K562 (cell line): Measurements from ENCODE around the gene SPATA33. TPM values are rescaled to one million over a fixed set of nuclear protein-coding genes. Genes with fewer than 3 reads are reported as not detected.

Experiments used
- ATAC-seq: fragments of 200-7000 bp; cut with Tn5 transposase; 3 replicates; pipeline ENCODE4 v1.9.1; 2020; ENCODE audit warnings: moderate library complexity
- BruUV-seq: library from RNA; stranded (reverse); fragments of 400-500 nt; replicated peaks from 2 replicates; lab custom pipeline; 2021; lab: Mats Ljungman, UMichigan
- CTCF ChIA-PET: fragments of 300-600 bp; formaldehyde crosslinking; extraction: SDS; loops from one replicate; lab custom pipeline; 2021; ENCODE audit warnings: low intra/inter-chr PET ratio; lab: Yijun Ruan, JAX
- POLR2A ChIA-PET: fragments of 300-600, 350-650 bp; sonication (Branson Sonifier 250); formaldehyde crosslinking; extraction: SDS; loops from one replicate; lab custom pipeline; 2021; ENCODE audit warnings: antibody characterized with exemption, inconsistent platforms; lab: Yijun Ruan, JAX
- DNase-seq, 4 experiments: peaks; one replicate each; pipeline versions ENCODE4 v3.0.0 to v3.0.0-alpha.2; 2011 to 2018; ENCODE audit warnings: low spot score in 3 of 4, mixed read lengths in 3 of 4; ENCODE audit errors: extremely low read depth in 1 of 4
- FAIRE-seq: peaks from 2 replicates; lab custom pipeline; 2011; peaks lifted over from hg19 to GRCh38; lab: Jason Lieb, UNC
- H2AFZ ChIP-seq: 2 replicates; pipeline ENCODE4 v1.6.0; 2011; ENCODE audit warnings: low read depth, low read length, control low read depth, inconsistent platforms
- H3K27ac ChIP-seq: fragments of 200-600 bp; 3 replicates; pipeline ENCODE4 v1.8.0; 2011; ENCODE audit warnings: low read depth, mild to moderate bottlenecking, control low read depth, inconsistent platforms, low read length, moderate library complexity, mixed read lengths; ENCODE audit errors: extremely low read depth
- H3K27me3 ChIP-seq, 2 experiments: fragments of 300-600 bp in 1 of 2; 2 replicates in 1 of 2; 3 replicates in 1 of 2; pipeline versions ENCODE4 v1.6.0 to v1.8.0; 2011; ENCODE audit warnings: inconsistent platforms in 2 of 2, low read length in 2 of 2, mild to moderate bottlenecking in 1 of 2, mixed read lengths in 1 of 2, moderate library complexity in 1 of 2; ENCODE audit not compliant: control insufficient read depth in 2 of 2, insufficient read depth in 2 of 2
- H3K36me3 ChIP-seq: fragments of 300-600 bp; 3 replicates; pipeline ENCODE4 v1.8.0; 2011; ENCODE audit warnings: mild to moderate bottlenecking, low read length, inconsistent platforms; ENCODE audit not compliant: control insufficient read depth, insufficient read depth
- H3K4me1 ChIP-seq, 2 experiments: fragments of 200-600 bp in 1 of 2; replicated peaks in 1 of 2; 2 replicates in 1 of 2; 3 replicates in 1 of 2; pipeline versions ENCODE4 v1.5.1 to v1.8.0; 2011; ENCODE audit warnings: inconsistent platforms in 2 of 2, low read length in 2 of 2, mild to moderate bottlenecking in 1 of 2, mixed read lengths in 1 of 2, moderate library complexity in 1 of 2; ENCODE audit not compliant: control insufficient read depth in 2 of 2, insufficient read depth in 2 of 2
- H3K4me2 ChIP-seq: 2 replicates; pipeline ENCODE4 v1.6.1; 2011; ENCODE audit warnings: low read length, control low read depth, inconsistent platforms, mixed read lengths; ENCODE audit not compliant: insufficient read depth
- H3K4me3 ChIP-seq: fragments of 200-600 bp; sonication (generic), shearing (Covaris generic); 2 replicates; pipeline ENCODE4 v1.5.1; 2016; ENCODE audit warnings: control low read depth, inconsistent platforms
- H3K79me2 ChIP-seq: fragments of 200-600 bp; 3 replicates; pipeline ENCODE4 v1.8.0; 2011; ENCODE audit warnings: low read length, inconsistent platforms; ENCODE audit not compliant: control insufficient read depth, insufficient read depth
- H3K9ac ChIP-seq, 2 experiments: 2 replicates each; pipeline versions ENCODE4 v1.6.0 to v1.6.1; 2011; ENCODE audit warnings: low read depth in 2 of 2, low read length in 2 of 2, control low read depth in 1 of 2, inconsistent platforms in 1 of 2, mild to moderate bottlenecking in 1 of 2, mixed read lengths in 1 of 2; ENCODE audit not compliant: insufficient read depth in 1 of 2
- H3K9me1 ChIP-seq: one replicate; pipeline ENCODE4 v1.6.0; 2011; ENCODE audit warnings: inconsistent platforms, mild to moderate bottlenecking, low read length, moderate library complexity; ENCODE audit not compliant: control insufficient read depth, insufficient read depth
- H3K9me3 ChIP-seq: replicated peaks from 2 replicates; pipeline ENCODE4 v1.5.1; 2011; ENCODE audit warnings: low read depth, low read length, inconsistent platforms; ENCODE audit not compliant: control insufficient read depth, insufficient read depth
- H4K20me1 ChIP-seq: replicated peaks from 2 replicates; pipeline ENCODE4 v1.6.1; 2011; ENCODE audit warnings: low read length, inconsistent platforms, mixed read lengths; ENCODE audit not compliant: control insufficient read depth, insufficient read depth
- CBFA2T2 ChIP-seq: fragments of 450-650 bp; conservative IDR thresholded peaks from 2 replicates; pipeline ENCODE4 v1.6.1; 2017; ENCODE audit warnings: mild to moderate bottlenecking
- CREB5 ChIP-seq: fragments of 250-450 bp; sonication (Bioruptor Pico); IDR thresholded peaks from 2 replicates; pipeline ENCODE4 v1.5.0; 2020; ENCODE audit warnings: mild to moderate bottlenecking
- EP300 ChIP-seq: IDR thresholded peaks from 2 replicates; pipeline ENCODE4 v1.6.1; 2012; ENCODE audit warnings: low read length, improper control_type of control experiment
- ETS1 ChIP-seq: conservative IDR thresholded peaks from 2 replicates; pipeline ENCODE4 v1.6.1; 2011; ENCODE audit warnings: low read depth, mild to moderate bottlenecking, low read length; ENCODE audit not compliant: control insufficient read depth
- HMG20B ChIP-seq: fragments of 250-450 bp; sonication (Bioruptor Pico); IDR thresholded peaks from 2 replicates; pipeline ENCODE4 v1.5.0; 2021; ENCODE audit warnings: mild to moderate bottlenecking
- MTA2 ChIP-seq: fragments of 450-650 bp; IDR thresholded peaks from 2 replicates; pipeline ENCODE4 v1.6.1; 2016; ENCODE audit warnings: low read depth
- PML ChIP-seq: IDR thresholded peaks from 2 replicates; pipeline ENCODE4 v1.6.1; 2012; ENCODE audit warnings: low read length, inconsistent platforms
- SP2 ChIP-seq: IDR thresholded peaks from 2 replicates; pipeline ENCODE4 v1.6.1; 2011; ENCODE audit warnings: mild to moderate bottlenecking, low read depth, low read length, moderate library complexity; ENCODE audit not compliant: poor library complexity, severe bottlenecking; ENCODE audit errors: extremely low read depth
- ZBTB8A ChIP-seq: fragments of 450-650 bp; IDR thresholded peaks from 2 replicates; pipeline ENCODE4 v1.6.1; 2018; ENCODE audit warnings: mild to moderate bottlenecking, moderate library complexity; ENCODE audit not compliant: partially characterized antibody
- ZHX1 ChIP-seq: fragments of 150-350 bp; conservative IDR thresholded peaks from 2 replicates; pipeline ENCODE4 v1.6.1; 2014; ENCODE audit warnings: low read length
- ZKSCAN1 ChIP-seq: fragments of 150-350 bp; IDR thresholded peaks from 2 replicates; pipeline ENCODE4 v1.6.1; 2016; ENCODE audit warnings: low read depth, low read length
- ZNF609 ChIP-seq: sonication (generic); formaldehyde crosslinking; IDR thresholded peaks from 2 replicates; pipeline ENCODE4 v1.8.1; 2023; ENCODE audit warnings: missing genetic modification reagents, mild to moderate bottlenecking, borderline replicate concordance
- ZNF780A ChIP-seq: fragments of 250-450 bp; sonication (Bioruptor Pico); IDR thresholded peaks from 2 replicates; pipeline ENCODE4 v1.5.0; 2021; ENCODE audit warnings: mild to moderate bottlenecking
- WGBS: fragments of 100-300 bp; shearing (Covaris generic); methylation state at CpG from one replicate; pipeline ENCODE4 v1.1.6; 2016; ENCODE audit warnings: low coverage, mixed read lengths; ENCODE audit not compliant: insufficient coverage; ENCODE audit errors: missing lambda C conversion rate; 5-methylcytosine and 5-hydroxymethylcytosine counted together
- in situ Hi-C: fragments of 300-500 bp; cut with MboI; formaldehyde crosslinking; loops from 4 replicates; pipeline ENCODE4 v1.15.0; 2018; ENCODE audit warnings: inconsistent platforms, mixed read lengths
- intact Hi-C: fragments of 100-400 bp; cut with micrococcal nuclease; formaldehyde crosslinking; loops from 2 replicates; pipeline ENCODE4 v1.14.2; 2022
- polyA plus RNA-seq, 8 experiments: library from polyadenylated mRNA; depleted of rRNA in 4 of 8; stranded (reverse) in 5 of 8; unstranded in 3 of 8; fragments of >200 nt; fragmentation: Nextera tagmentation in 2 of 8; fragmentation: Illumina TruSeq in 1 of 8; extraction: Ambion mirVana in 2 of 8; extraction: Trizol in 1 of 8; gene quantifications; 2 replicates each; pipeline versions ENCODE4 v1.2.1 to v1.2.3, GENCODE V29; 2011 to 2014; ENCODE audit warnings: inconsistent platforms in 1 of 8, missing spikeins in 1 of 8
- total RNA-seq, 7 experiments: library from RNA; depleted of rRNA in 6 of 7; stranded (reverse); fragments of >200 nt in 6 of 7; fragmentation: Illumina TruSeq in 2 of 7; extraction: Trizol in 2 of 7; gene quantifications; 2 replicates each; pipeline versions ENCODE4 v1.2.1 to v1.2.3, GENCODE V29; 2011 to 2021; ENCODE audit warnings: low replicate concordance in 1 of 7

The SPATA33 gene
- total and polyA plus RNA-seq, 9 of the 15 experiments (the other 6 are each of a cell fraction or from before 2014, with no cell fraction given): 4.0 to 20.0 (median 11.8) TPM

GRCh38 chr16:89638455-89638854, 19.2 kb upstream of the SPATA33 start:
- Histone ChIP-seq H3K9me3 (no peaks in the 10 kb centered on the region), H3K79me2 (no peaks in the 10 kb centered on the region), H4K20me1 (no peaks in the 10 kb centered on the region), H3K36me3 (no peaks in the 10 kb centered on the region), H3K27ac (no peak overlapping the region), H3K9ac (no peak overlapping the region), H3K4me2 (no peak overlapping the region), H3K27me3 (peaks cover 0 to 19% of the 10 kb centered on the region in 2 experiments; a peak in 2 of 5 replicates), H3K4me1 (peaks cover 0 to 50% of the 10 kb centered on the region in 2 experiments; a peak in 2 of 5 replicates), H3K9me1 (no peaks in the 10 kb centered on the region), H2AFZ (no peak overlapping the region), H3K4me3 (no peak overlapping the region)
- intact Hi-C loops (loop anchor here (5.0 kb wide), 1 partner anchor 36 kb away; no protein-coding TSS in a partner anchor), in situ Hi-C loops (no loop called here)
- BruUV-seq: no TSS peak
- FAIRE-seq (no peak), ATAC-seq (no peak), DNase-seq (no peak)
- 19% methylated on average over 6 of the region's 10 CpGs for WGBS
- POLR2A ChIA-PET: interaction anchor here (0.7 kb wide), 1 partner anchor 27 kb away, joined by 3 read pairs; no protein-coding TSS in a partner anchor
- CTCF ChIA-PET: interaction anchor here (0.6 kb wide), 1 partner anchor 13 kb away, joined by 3 read pairs; no protein-coding TSS in a partner anchor
- TF ChIP-seq ZNF780A (CRISPR knock-in tag): no peak
- TF ChIP-seq HMG20B: no peak
- TF ChIP-seq SP2: no peak
- TF ChIP-seq ETS1: no peak
- no peak for TF ChIP-seq ZNF609 (CRISPR knock-in tag)
- TF ChIP-seq PML: no peak
- TF ChIP-seq MTA2: no peak
- TF ChIP-seq EP300: no peak
- TF ChIP-seq ZHX1: no peak
- no peak for TF ChIP-seq ZBTB8A
- no peak for TF ChIP-seq CBFA2T2
- TF ChIP-seq ZKSCAN1: no peak
- TF ChIP-seq CREB5 (CRISPR knock-in tag): no peak
